GM04503 (cell line): ENCODE measurements around the gene ERFE.

Experiments used
- DNase-seq: peaks from one replicate; pipeline ENCODE4 v3.0.0-alpha.2; 2012; ENCODE audit warnings: low read depth

ERFE gene

DNA sequence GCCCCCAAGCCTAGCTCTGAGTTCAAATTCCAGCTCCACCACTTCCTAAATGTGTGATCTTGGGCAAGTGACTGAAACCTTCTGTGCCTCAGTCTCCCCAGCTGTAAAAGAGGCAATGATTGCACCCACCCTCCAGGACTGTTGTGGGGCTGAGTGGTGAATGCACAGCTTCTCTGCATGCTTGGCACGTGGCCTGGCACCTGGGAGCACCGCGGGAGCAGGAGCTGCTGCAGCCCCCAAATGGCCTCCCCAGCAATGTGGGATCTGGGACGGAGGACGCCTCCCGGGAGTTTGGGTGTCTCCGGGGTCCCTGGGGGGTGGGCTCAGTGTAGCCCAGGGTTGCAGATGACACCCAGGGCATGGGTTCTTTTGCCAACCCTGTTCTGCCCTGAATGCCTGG, 18.7 kb upstream of the ERFE start:
- DNase-seq: no peak

DNA sequence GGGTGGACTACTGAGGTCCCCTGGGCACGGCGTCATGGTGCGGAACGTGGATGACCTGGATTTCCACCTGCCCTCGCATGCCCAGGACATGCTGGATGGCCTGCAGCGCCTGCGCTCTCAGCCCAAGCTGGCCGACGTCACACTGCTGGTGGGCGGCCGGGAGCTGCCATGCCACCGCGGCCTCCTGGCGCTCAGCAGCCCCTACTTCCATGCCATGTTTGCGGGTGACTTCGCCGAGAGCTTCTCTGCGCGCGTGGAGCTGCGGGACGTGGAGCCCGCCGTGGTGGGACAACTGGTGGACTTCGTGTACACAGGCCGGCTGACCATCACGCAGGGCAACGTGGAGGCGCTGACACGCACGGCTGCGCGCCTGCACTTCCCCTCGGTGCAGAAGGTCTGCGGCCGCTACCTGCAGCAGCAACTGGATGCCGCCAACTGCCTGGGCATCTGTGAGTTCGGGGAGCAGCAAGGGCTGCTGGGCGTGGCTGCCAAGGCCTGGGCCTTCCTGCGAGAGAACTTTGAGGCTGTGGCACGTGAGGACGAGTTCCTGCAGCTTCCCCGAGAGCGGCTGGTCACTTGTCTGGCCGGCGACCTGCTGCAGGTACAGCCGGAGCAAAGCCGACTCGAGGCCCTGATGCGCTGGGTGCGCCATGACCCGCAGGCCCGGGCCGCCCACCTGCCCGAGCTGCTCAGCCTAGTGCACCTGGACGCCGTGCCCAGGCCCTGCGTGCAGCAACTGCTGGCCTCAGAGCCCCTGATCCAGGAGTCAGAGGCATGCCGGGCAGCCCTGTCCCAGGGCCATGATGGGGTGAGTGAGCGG, 17.8 kb upstream of the ERFE start:
- no peak for DNase-seq

DNA sequence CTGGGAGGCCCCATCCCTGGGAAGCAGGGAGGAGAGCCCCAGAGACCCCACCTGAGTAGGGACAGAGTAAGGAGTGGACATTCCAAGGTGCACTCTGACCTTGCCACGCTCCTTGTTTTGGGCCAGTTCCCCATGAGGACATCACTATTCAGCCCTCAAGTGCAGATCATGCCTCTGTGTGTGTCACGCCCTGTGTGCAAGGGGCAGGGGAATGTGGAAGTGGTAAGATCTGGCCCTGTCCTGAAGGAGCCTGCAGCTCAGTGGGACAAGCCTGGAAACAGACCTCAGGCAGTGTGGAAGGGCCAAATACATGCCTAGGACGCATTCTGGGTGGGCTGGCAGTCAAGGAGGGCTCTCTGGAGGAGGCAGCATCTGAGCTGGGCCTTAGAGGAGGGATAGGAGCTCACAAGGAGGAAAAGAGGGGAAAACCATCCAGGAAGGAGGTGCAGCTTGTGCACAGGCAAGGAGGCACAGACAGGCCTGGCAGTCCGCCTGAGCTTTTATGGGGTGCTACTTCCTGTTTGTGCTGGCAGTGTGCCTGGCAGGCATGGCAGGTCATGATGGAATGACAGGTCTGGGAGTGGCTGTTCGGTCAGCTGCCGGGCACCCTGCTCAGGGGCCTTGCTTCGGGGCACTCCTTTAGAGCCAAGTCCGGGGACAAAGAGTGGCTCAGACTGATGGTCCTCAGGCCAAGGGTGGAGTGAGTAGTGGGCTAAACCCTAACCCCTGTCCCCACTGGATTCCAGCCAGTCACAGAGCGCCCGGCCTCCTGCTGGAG, 17.0 kb upstream of the ERFE start:
- no peak for DNase-seq

DNA sequence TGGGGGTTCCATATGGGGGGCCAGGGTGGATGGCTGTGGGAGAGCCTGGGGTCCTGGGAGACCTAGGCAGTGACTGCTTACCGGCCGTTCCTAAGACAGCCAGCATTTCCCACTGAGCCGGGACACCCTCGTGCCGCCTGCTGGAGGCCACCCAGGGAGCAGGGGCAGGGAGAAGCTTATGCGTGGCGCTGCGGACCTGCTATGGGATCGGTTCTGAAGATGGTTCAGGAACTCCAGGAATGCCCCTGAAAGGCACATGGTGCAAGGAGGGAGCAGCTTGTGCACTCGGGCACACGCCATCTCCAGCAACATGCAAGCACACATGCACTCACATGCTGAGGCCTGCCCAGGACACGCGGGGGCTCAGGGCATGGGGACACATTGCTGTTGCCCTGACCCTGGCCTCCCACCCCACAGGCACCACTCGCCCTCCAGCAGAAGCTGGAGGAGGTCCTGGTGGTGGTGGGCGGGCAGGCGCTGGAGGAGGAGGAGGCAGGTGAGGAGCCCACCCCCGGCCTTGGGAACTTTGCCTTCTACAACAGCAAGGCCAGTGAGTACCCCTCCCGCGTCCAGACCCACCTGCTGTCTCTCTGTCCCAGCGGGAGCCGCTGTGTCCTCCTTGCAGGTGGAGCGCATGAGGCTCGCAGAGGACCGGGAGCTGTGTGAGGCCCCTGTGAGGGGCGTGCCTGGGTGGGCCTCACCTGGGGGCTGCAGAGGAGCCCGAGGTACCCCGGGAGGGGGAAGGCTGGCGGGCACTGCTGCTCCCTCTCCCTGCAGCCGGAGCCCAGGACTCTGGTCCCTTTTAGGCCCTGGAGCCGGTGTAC, 16.2 kb upstream of the ERFE start:
- no peak for DNase-seq

DNA sequence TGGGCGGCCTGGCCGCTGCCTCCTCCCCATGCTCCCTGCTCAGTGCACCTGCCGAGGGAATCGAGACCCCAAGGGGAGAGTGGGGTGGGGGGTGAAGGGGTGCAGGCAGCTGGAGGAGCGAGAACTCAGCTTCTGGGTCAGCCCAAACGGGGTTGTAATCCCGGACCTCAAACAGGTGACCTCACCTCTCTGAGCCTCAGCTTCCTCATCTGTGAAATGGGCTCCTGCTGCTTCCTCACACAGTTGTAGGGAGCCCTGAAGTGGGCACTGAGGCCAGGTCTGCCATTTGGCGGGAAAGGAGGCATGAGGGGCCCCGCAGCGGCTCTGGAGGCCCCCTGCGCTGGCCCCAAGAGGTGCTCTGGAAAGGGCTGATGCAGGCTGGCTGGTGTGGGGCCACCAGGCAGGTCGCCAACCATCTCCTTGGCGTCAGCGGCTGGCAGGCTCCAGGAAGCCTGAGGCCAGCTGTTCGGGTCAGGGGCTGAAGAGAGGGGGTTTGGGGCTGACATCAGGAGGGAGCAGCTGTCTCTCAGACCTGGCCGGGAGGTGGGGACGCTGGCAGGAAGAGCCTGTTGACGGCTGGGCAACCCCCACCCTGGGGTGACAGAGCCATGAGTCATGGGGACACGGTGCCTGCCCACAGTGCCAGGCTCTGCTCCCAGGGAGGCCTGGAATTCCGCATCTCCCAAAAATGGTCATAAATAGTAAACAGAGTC, 15.4 kb upstream of the ERFE start:
- peak; percentile 68 for DNase-seq

DNA sequence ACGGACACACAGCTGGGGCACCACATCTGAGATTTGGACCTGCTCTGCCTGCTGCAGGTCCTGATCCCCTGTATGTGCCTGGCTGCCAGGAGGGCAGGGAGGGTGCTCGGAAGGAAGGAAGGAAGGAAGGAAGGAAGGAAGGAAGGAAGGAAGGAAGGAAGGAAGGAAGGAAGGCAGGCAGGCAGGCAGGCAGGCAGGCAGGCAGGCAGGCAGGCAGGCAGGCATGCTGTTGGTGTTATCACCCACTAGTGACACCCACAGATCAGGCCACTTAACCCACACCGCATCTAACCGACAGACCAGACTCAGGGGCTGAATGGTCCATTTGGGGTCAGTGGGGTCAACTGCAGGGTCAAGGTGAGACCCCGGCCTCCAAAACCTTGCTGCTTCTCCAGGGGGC, 14.5 kb upstream of the ERFE start:
- no peak for DNase-seq

DNA sequence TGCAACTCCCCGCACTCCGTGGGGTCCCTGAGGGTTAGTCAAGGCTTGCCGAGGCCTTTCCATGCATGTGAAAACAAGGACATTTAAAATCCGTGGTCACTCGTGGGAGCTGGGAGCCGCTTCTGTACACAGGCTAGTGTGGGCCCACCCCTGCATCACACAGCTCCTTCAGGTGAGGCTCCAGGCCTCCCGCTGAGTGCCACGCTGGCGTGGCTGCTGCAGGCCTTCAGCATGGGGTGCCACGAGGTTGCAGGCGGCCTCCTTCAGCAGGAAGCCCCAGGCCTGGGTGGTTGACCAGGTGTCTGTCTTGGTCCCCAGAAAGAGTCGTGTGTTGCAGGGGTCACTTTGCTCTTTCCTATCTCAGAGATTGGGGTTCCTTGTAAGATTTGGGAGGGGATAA, 13.7 kb upstream of the ERFE start:
- DNase-seq: no peak

DNA sequence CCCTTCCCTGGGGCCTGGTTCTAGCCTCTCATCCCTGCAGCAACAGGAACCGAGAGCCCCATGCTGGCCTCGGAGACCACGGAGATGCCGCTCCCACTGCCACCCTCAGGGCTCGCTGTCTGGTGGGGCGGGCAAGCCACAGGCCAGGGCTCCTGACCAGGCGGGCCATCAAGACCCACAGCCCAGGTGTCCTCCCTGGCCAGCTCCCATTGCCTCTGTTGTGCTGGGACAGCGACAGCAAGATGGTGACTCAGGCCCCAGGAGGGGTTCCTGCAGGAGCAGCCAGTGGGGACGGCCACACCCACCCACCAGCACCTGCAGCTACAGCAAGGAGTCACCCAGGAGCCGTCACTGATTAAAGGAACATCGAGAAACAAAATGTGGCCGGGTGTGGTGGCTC, 12.9 kb upstream of the ERFE start:
- no peak for DNase-seq

DNA sequence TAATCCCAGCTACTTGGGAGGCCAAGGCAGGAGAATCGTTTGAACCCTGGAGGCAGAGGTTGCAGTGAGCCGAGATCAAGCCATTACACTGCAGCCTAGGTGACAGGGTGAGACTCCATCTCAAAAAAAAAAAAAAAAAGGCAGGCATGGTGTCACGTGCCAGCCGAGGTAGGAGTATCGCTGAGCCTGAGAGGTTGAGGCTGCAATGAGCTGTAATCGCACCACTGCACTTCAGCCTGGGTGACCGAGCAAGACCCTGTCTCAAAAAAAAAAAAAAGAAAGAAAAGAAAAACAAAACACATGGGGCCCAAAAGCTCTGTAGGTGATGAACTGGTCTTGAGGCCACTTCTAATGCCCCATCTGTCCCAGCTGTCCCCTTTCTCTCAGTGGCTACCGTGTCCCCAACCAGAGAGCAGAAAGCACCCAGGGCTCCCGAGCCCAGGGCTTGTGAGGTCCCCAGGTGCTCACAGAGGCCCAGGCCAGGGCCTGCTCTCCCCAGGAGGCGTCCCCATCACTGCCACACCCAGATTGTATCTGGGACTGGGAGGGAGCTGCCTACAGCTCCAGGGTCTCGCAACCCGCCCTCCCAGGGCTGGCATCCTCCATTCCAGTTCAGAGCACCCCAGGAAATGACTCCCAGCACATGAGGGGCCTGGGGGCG, 11.8 kb upstream of the ERFE start:
- no peak for DNase-seq

DNA sequence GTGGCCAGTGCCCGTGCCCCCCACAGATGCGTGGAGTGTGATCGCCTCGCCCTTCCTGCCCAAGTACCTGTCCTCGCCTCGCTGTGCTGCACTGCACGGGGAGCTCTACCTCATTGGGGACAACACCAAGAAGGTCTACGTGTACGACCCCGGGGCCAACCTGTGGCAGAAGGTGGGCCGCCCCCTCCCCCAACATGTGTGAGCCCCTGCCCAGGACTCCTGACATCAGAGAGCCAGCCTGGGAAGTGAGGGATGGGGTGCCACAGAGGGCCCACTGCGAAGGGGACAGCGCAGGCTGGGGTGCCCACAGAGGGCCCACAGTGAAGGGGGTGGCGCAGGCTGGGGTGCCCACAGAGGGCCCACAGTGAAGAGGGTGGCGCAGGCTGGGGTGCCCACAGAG, 9.8 kb upstream of the ERFE start:
- no peak for DNase-seq

DNA sequence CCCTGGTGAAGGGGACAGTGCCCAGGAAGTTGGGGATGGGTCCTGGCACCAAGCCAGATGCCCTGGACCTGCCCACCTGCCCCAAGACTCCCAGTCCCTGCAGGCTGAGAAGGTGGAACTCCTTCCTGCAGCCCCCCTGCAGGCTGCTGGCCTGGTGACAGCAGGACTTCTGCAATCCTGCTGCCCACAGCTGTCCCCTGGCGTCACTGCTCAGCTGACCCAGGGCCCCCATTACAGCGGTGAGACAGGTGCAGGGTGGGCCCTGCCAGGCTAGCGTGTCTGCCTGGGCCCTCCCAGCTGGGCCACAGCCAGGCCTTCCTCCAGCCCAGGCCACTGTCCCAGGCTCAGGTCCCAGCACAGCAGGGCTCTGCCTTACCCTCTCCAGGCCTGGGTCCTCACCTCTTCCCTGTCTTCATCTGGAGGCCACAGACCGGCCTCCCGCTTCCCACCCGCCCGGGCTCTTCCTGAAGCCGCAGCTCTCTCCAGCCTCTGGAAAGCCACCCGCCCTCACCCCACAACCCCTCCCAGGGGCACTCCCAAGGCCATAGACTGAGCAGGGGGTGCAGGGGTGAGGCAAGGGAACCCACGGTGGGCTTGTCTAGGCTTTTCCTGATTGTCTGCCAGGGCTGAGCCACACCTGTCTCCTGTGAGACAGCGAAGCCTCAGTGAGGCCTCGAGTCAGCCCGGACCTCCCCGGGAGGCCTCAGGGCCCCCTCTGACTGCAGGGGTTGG, 8.8 kb upstream of the ERFE start:
- no peak for DNase-seq

DNA sequence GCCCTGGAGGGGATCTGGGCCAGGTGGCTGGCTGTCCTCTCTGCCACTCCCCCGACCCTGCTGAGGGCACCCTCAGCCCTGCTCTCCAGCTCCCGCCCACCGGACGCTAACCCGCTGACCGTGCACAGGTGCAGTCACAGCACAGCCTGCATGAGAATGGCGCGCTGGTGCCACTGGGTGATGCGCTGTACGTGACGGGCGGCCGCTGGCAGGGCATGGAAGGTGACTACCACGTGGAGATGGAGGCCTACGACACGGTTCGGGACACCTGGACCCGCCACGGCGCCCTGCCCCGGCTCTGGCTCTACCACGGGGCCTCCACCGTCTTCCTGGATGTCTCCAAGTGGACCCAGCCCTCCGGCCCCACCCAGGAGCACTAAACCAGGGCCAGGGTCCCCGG, 8.1 kb upstream of the ERFE start:
- DNase-seq: no peak

DNA sequence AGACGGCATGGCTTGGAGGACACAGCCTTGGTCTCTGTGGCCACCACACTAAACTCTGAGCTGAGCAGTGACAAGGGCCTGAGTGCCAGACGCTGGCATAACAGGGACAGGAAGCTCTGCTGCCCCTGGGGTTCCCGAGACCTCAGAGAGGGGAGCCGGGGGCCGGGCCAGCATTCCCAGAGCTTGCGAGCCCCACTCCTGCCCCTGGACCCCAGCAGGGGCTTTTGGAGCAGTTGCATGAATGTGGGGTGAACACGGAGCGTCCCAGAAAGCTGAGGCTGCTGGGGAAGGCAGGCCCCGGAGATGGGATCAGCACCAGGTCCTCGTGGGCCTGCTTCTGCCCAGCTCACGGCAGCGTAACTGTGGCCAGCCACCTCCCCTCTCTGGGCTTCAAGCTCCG, 7.6 kb upstream of the ERFE start:
- DNase-seq: no peak

DNA sequence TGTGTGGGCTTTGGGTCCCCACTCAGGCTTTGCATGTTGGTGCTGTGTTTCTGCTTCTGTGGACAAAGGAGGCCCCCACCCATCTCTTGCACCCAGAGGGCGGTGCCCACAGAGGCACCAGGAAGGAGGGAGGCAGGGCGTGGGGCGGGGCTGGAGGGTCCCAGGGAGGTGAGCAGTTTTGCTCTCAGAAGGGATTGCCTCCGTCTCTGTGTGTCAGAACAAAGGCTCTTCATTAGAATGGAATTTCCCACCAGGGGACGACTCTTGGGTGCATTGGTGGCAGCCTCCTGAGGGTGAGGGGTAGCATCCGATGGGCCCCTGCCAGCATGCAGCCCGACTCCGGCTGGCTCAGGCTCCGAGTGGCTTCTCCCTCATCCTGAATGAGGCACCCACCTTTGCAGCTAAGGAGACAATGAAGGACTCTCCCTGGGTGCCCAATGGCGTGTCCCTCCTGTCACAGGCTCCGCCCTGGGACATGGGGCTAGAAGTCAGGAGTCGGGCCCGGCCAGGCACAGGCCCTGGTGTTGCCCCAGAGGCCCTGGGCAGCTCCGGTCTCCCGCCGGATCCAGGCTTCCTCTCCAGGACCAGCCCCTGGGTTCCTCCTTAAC, 7.0 kb upstream of the ERFE start:
- DNase-seq: no peak

DNA sequence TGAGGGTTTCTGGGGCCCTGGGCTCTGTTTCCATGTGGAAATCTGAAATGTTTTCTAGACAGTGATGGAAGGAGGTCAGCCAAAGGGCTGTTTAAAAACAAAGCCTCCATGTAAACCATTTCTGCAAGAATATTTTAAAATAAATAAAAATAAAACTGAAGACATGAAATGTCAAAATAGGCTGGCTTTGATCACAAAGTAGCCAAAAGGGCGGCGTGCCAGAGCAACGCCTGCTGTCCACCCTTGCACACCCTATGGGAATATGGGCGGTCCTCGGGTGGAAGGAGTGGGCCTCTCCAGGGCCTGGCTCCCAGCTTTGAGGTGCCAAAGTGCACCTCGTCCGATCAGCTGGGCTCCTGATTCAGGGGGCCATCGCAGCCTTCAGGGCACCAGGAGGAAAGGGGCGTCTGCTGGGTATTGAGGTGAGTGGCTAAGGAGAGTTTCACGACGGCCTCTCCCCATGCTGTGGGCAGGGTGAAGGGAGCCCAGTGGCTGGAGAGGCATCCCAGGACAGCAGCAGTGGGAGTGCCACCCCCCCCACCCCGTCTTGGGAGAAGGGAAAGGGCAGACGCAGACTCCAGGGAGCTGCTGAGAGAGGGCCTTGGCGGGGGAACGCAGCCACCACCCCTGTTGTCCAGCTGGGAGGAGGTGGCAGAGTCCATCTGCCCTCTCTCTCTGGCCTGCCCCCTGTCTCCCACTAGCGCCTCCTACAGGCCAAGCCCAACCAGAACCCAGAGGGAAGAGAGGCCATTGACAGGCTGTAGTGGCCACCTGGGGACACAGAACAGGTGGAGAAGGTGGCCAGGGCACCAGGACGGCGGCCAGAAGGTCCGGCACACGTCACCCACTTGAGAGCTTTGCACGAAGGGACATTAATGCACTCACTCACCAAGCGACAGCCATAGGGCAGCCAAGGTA, 5.7 kb upstream of the ERFE start:
- DNase-seq: no peak

DNA sequence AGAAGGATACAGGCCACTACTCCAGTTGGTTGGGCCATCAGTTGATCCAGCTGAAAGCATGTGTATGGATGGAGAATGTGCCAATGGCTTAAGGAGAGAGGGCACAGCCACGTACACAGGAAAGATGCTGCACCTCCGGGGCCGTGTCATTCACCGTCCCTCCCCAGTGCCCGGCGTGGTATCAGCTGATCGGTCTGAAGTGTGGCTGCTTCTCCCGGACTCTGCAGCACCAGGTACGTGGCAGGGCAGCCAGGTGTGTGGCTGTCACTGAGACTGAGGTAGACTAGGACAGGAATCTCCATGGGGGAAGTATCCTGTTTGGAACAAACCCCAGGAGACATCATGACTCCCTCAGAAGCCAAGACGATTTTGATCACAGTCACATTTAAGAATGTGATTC, 4.2 kb upstream of the ERFE start:
- DNase-seq: no peak

DNA sequence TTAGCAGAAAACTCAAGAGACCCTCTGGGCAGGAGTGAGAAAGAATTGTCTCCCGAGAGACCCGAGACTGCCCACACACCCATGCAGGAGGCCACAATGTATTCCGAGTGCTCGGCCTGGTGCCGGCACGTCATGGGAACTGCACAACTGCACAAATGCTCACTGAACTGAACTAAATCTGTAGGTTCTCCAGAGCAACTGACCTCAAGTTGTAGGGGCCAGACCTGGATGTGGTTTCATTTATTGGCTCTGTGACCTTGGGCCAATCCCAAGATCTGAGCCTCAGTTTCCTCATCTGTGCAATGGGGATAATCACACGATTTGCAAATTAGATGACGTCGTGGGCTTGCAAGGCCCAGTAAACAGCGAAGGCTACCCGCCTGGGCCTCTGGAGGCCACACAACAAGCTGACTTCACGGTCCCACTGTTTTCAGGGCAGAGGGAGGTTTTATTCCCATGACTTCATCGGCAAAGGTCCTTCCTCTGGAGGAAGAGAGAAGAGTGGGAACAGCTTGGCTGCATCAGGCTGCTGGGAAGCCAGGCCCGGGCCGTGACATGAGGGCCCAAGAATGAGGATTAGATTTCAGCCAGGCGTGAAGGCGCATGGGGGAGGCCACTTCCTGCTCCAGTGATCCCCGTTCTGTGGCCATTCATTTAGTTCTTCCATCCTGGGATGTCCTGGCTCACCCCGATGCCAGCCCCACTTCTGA, 3.6 kb upstream of the ERFE start:
- DNase-seq: no peak
